GM19023 (cell line): ENCODE results near the gene TARBP1.
A peak's percentile ranks its signal among the peaks of the same experiment; 100 is the strongest.
"Not testable (repeated sequence)": the region's sequence is repeated elsewhere in the genome, so short reads cannot be mapped to it uniquely, and the experiment has no call there.

Experiments
- ATAC-seq: cut with Tn5 transposase; IDR thresholded peaks from one replicate; pipeline ENCODE4 v1.9.1; 2021; ENCODE audit warnings: mild to moderate bottlenecking, moderate library complexity; ENCODE audit not compliant: unreplicated experiment

The TARBP1 gene

GRCh38 chr1:234438579-234438978 lies 40.4 kb downstream of the TARBP1 start:
- ATAC-seq, result no peak

- no peak for ATAC-seq
Observed at GRCh38 chr1:234437423-234438171, 41.4 kb downstream of the TARBP1 start.

GRCh38 chr1:234435620-234436019 lies 43.4 kb downstream of the TARBP1 start:
- no peak for ATAC-seq

GRCh38 chr1:234434706-234435105 lies 44.3 kb downstream of the TARBP1 start:
- ATAC-seq, result no peak

- peak; percentile 60 for ATAC-seq
Observed at GRCh38 chr1:234433563-234434285, 45.3 kb downstream of the TARBP1 start.

- no peak for ATAC-seq
Observed at GRCh38 chr1:234431255-234431654, 47.7 kb downstream of the TARBP1 start.

GRCh38 chr1:234430691-234431090 lies 48.3 kb downstream of the TARBP1 start:
- no peak for ATAC-seq

- ATAC-seq, result no peak
Observed at GRCh38 chr1:234429434-234429806, 49.6 kb downstream of the TARBP1 start.

- ATAC-seq, result no peak
Observed at GRCh38 chr1:234427950-234428646, 50.9 kb downstream of the TARBP1 start.

- no peak for ATAC-seq
Observed at GRCh38 chr1:234413990-234414389, 65.0 kb downstream of the TARBP1 start.

GRCh38 chr1:234413485-234413884 lies 65.5 kb downstream of the TARBP1 start:
- no peak for ATAC-seq

GRCh38 chr1:234412830-234413229 lies 66.1 kb downstream of the TARBP1 start:
- ATAC-seq, result no peak

- ATAC-seq, result no peak
Observed at GRCh38 chr1:234409328-234409727, 69.7 kb downstream of the TARBP1 start.

GRCh38 chr1:234408757-234409156 lies 70.2 kb downstream of the TARBP1 start:
- ATAC-seq, result no peak

GRCh38 chr1:234406871-234407270 lies 72.1 kb downstream of the TARBP1 start:
- ATAC-seq, result no peak

- ATAC-seq, result no peak
Observed at GRCh38 chr1:234405676-234406075, 73.3 kb downstream of the TARBP1 start.

GRCh38 chr1:234402939-234403338 lies 76.0 kb downstream of the TARBP1 start:
- no peak for ATAC-seq

GRCh38 chr1:234401658-234402057 lies 77.3 kb downstream of the TARBP1 start:
- ATAC-seq, result no peak

- ATAC-seq, result no peak
Observed at GRCh38 chr1:234400773-234401172, 78.2 kb downstream of the TARBP1 start.

- not testable (repeated sequence) for ATAC-seq
Observed at GRCh38 chr1:234399515-234399914, 79.5 kb downstream of the TARBP1 start.

- ATAC-seq, result peak; percentile 51
Observed at GRCh38 chr1:234398849-234399381, 80.1 kb downstream of the TARBP1 start.

GRCh38 chr1:234397732-234398131 lies 81.2 kb downstream of the TARBP1 start:
- no peak for ATAC-seq
